SJCRH30 (cell line): ENCODE measurements around the gene BRICD5. TPM values are rescaled to one million over a fixed set of nuclear protein-coding genes. Genes with fewer than 3 reads are reported as not detected.

ENCODE experiments used
- DNase-seq, 2 experiments: peaks; one replicate each; pipeline ENCODE4 v3.0.0-alpha.2; 2015 to 2020
- H3K27ac ChIP-seq: fragments of 250-450 bp; sonication (Bioruptor Pico); 2 replicates; pipeline ENCODE4 v1.5.1; 2020; ENCODE audit warnings: mild to moderate bottlenecking, moderate library complexity
- H3K27me3 ChIP-seq: fragments of 250-450 bp; sonication (Bioruptor Pico); 2 replicates; pipeline ENCODE4 v1.5.1; 2020; ENCODE audit warnings: mild to moderate bottlenecking, moderate library complexity
- H3K36me3 ChIP-seq: fragments of 250-450 bp; sonication (Bioruptor Pico); 2 replicates; pipeline ENCODE4 v1.5.1; 2020; ENCODE audit warnings: mild to moderate bottlenecking, moderate library complexity
- H3K4me1 ChIP-seq: fragments of 250-450 bp; sonication (Bioruptor Pico); 2 replicates; pipeline ENCODE4 v1.5.1; 2020; ENCODE audit warnings: mild to moderate bottlenecking, moderate library complexity
- H3K4me3 ChIP-seq: fragments of 250-450 bp; sonication (Bioruptor Pico); 2 replicates; pipeline ENCODE4 v1.5.1; 2020; ENCODE audit warnings: mild to moderate bottlenecking, moderate library complexity
- H3K9me3 ChIP-seq: fragments of 250-450 bp; sonication (Bioruptor Pico); replicated peaks from 2 replicates; pipeline ENCODE4 v1.5.1; 2020; ENCODE audit warnings: mild to moderate bottlenecking, moderate library complexity
- total RNA-seq: library from RNA; depleted of rRNA; stranded (reverse); fragments of >200 nt; shearing (Covaris generic); gene quantifications from 2 replicates; pipeline ENCODE4 v1.2.3, GENCODE V29; 2014

BRICD5 gene
- total RNA-seq, 1 experiment from 2014 or later = 4.1 TPM

DNA sequence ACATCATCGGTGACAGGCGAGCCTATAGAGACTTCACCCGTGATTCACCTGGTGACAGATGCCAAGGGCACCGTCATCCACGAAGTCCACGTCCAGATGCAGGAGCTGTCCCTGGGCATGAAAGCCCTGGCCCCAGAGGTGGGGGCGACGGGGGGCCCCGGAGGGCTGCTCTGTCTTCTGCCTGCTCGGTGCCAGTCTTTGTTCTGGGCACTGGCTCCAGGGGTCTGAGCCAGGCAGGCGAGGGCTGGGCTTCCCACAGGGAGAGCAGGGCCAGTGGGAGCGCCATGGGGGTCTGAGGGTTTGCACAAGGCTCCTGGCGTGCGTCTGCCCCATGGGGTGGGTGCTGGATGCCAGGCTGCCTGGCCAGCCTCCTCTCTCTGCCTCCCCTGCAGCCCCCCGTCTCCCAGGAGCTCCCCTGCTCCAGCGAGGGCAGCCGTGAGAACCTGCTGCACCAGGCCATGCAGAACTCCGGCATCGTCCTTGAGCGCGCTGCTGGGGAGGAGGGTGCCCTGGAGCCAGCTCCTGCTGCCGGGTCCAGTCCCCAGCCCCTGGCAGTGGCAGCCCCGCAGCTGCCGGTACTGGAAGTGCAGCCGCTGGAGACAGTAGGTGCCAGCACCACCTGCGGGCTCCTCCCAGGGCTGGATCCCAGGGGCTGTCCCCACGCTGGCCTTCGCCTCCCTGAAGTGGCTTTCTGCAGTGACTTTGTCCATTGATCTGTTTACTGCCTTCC lies 22.5 kb upstream of the BRICD5 start:
- DNase-seq = no peak
- Histone ChIP-seq H3K27ac (no peak overlapping the region), H3K36me3 (peaks cover 16% of the 10 kb centered on the region), H3K9me3 (no peaks in the 10 kb centered on the region), H3K4me3 (no peak overlapping the region), H3K4me1 (peaks cover 22% of the 10 kb centered on the region), H3K27me3 (no peaks in the 10 kb centered on the region)

- Histone ChIP-seq H3K9me3 (no peaks in the 10 kb centered on the region), H3K27ac (no peak overlapping the region), H3K36me3 (peaks cover 16% of the 10 kb centered on the region), H3K4me1 (peaks cover 22% of the 10 kb centered on the region), H3K27me3 (no peaks in the 10 kb centered on the region), H3K4me3 (no peak overlapping the region)
- no peak for DNase-seq
Observed at GRCh38 chr16:2232094-2232990, 21.7 kb upstream of the BRICD5 start.

DNA sequence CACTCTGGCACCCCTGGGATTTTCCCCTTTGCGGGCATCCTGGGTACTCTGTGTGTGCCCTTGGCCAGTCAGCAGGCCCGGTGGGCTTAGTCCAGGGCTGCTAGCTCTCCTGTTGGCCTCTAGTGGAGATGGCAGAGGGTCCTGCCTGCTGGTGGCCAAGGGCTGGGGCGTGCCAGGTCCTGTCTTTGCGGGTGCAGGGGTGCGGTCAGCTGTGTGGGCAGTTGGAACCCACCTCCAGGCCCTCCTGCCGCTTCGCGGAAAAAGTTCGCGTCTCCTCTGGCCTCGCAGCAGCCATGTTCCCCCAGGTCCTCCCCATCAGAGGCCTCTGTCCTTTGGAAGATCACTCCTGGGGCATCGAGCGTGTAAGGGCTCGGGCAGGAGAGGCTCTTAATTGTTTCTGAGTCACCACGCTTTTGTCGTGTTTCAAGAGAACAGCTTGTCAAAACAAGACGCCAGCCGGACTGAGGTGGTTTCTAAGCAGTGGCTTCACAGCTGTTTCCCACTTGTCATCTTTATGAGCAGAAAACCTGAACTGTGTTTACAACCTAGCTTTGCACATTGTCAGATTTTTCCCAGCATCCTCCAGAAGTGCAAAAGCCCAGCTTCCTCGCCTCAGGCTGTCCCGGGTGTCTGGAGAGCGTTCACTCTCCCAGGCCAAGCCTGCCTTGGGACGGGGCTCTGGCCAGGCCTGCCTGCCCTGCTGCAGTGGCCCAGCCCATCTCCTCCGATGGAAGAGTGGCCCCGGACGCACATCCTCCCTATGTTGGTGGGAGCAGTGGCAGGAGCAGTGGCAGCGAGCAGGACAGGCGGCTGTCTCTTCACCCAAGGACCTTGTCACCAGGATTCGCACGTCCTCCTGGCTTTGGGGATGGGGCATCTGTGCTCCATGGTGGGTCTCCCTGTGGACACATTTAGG lies 20.6 kb upstream of the BRICD5 start:
- H3K9me3 ChIP-seq = no peaks in the 10 kb centered on the region
- no peak overlapping the region for H3K4me3 ChIP-seq
- peak overlapping the region; percentile 61 for H3K27ac ChIP-seq
- DNase-seq = peak; percentile 92 to 95
- peaks cover 14% of the 10 kb centered on the region for H3K36me3 ChIP-seq
- H3K4me1 ChIP-seq = peaks cover 22% of the 10 kb centered on the region
- no peaks in the 10 kb centered on the region for H3K27me3 ChIP-seq

- Histone ChIP-seq H3K36me3 (peaks cover 13% of the 10 kb centered on the region), H3K27me3 (no peaks in the 10 kb centered on the region), H3K4me3 (no peak overlapping the region), H3K27ac (peak overlapping the region; percentile 61), H3K9me3 (no peaks in the 10 kb centered on the region), H3K4me1 (peaks cover 22% of the 10 kb centered on the region)
- DNase-seq = no peak
Observed at GRCh38 chr16:2230376-2230775, 19.7 kb upstream of the BRICD5 start.

- Histone ChIP-seq H3K4me1 (peaks cover 22% of the 10 kb centered on the region), H3K27me3 (no peaks in the 10 kb centered on the region), H3K36me3 (peaks cover 10% of the 10 kb centered on the region), H3K9me3 (no peaks in the 10 kb centered on the region), H3K27ac (no peak overlapping the region), H3K4me3 (no peak overlapping the region)
- no peak for DNase-seq
Observed at GRCh38 chr16:2229632-2230250, 19.1 kb upstream of the BRICD5 start.

DNA sequence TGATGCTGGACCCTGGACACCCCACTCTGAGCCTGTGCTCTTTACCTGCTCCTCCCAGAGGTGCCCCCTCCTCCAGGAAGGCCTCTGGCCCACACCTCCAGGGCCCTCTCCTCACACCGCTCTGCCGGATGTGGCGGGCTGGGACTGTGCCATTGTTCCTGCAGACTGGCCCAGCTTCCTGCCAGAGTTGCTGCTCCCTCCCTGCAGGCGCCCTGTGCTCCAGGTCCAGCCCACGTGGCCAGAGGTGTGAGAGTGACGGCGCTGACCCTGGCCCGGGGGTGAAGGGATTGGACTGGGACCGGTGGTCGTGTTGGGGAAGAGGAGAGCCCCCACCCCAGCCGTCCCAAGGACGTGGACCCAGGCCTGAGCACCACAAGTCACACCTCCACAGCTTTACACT lies 18.4 kb upstream of the BRICD5 start:
- Histone ChIP-seq H3K4me3 (no peak overlapping the region), H3K27me3 (no peaks in the 10 kb centered on the region), H3K27ac (no peak overlapping the region), H3K4me1 (peaks cover 22% of the 10 kb centered on the region), H3K9me3 (no peaks in the 10 kb centered on the region), H3K36me3 (peaks cover 10% of the 10 kb centered on the region)
- no peak for DNase-seq

DNA sequence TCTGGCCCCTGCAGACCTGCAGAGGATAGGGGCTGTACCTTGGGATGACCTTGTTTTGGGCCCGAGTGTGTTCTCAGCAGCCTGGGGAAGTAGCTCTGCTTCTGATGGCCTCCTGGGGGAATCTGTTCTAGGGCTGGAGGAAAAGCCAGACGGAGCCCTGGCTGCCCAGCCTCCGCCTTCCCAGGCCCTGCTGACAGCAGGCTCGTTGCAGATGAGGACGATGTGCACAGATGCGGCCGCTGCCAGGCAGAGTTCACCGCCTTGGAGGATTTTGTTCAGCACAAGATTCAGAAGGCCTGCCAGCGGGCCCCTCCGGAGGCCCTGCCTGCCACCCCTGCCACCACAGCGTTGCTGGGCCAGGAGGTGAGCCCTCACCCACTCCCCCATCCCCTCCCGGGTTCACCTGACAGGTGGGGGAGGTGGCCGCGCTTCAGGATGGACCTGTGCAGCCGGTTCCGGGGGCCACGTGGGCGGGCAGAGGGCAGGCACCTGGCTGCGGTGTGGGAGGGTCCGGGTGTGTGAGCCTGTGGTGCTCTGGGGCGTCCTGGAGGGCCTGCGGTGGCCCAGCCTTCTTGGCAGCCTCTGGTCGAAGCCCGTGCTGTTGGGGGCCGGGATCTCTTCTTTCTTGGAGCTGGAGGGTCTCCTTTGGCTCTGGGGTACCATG lies 17.6 kb upstream of the BRICD5 start:
- Histone ChIP-seq H3K27me3 (no peaks in the 10 kb centered on the region), H3K27ac (no peak overlapping the region), H3K9me3 (no peaks in the 10 kb centered on the region), H3K4me1 (peaks cover 22% of the 10 kb centered on the region), H3K36me3 (peaks cover 7% of the 10 kb centered on the region), H3K4me3 (no peak overlapping the region)
- no peak for DNase-seq

DNA sequence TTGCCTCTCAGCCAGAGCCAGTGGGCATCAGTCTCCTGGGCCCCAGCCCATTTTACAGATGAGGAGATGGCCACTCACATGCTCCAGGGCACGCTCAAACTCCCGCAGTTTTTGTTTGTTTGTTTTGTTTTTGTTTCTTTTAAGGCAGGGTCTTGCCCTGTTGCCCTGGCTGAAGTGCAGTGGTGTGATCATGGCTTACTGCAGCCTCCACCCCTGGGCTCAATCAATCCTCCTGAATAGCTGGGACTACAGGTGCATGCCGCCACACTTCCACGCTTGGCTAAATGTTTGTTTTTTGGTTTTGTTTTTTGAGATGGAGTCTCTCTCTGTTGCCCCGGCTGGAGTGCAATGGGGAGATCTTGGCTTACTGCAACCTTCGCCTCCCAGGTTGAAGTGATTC lies 16.3 kb upstream of the BRICD5 start:
- no peaks in the 10 kb centered on the region for H3K27me3 ChIP-seq
- no peak overlapping the region for H3K27ac ChIP-seq
- H3K9me3 ChIP-seq = no peaks in the 10 kb centered on the region
- DNase-seq = no peak
- peaks cover 3% of the 10 kb centered on the region; the same call in 1 of the 2 replicates for H3K36me3 ChIP-seq
- H3K4me1 ChIP-seq = peaks cover 19% of the 10 kb centered on the region
- H3K4me3 ChIP-seq = no peak overlapping the region

DNA sequence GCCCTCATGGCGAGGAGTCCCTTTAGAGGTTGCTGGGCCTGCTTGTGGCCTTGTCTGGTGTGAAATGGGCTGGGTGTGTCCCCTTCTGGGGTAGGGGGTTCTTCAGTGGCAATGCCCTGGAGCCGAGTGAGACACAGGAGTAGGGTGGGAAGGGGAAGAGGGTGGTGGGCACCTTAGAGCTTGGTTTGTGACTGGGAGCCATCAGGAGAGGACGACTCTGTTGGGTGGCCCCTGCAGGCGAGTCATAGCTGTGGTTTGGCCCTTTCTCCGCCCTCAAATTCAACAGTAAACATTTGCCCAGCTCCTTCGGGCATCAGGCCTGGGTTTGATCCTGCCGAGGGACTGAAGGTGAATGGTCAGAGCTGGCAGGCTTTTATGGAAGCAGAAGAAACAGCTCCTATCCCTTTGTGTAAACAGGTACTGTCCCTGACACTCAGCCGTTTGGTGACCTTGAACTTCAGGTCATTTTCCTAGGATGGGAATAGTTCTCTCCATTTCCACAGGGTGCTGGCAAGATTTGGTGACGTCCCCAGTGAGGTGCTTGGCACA lies 15.7 kb upstream of the BRICD5 start:
- no peaks in the 10 kb centered on the region for H3K9me3 ChIP-seq
- H3K27me3 ChIP-seq = no peaks in the 10 kb centered on the region
- no peak overlapping the region for H3K4me3 ChIP-seq
- peaks cover 3% of the 10 kb centered on the region; the same call in 1 of the 2 replicates for H3K36me3 ChIP-seq
- H3K27ac ChIP-seq = no peak overlapping the region
- H3K4me1 ChIP-seq = peaks cover 14% of the 10 kb centered on the region
- DNase-seq = no peak

- peak overlapping the region; percentile 57 for H3K27ac ChIP-seq
- DNase-seq = peak; percentile 36 to 45
- no peaks in the 10 kb centered on the region for H3K4me1 ChIP-seq
- H3K27me3 ChIP-seq = no peaks in the 10 kb centered on the region
- peaks cover 1% of the 10 kb centered on the region; the same call in 1 of the 2 replicates for H3K36me3 ChIP-seq
- peak overlapping the region; percentile 87 for H3K4me3 ChIP-seq
- H3K9me3 ChIP-seq = no peaks in the 10 kb centered on the region
Observed at GRCh38 chr16:2223942-2224486, 13.4 kb upstream of the BRICD5 start.

- peak; percentile 99 for DNase-seq
- Histone ChIP-seq H3K27me3 (no peaks in the 10 kb centered on the region), H3K4me3 (peak within 1 kb of the TSS; percentile 87), H3K36me3 (no peaks in the 10 kb centered on the region), H3K27ac (peak within 1 kb of the TSS; percentile 57), H3K4me1 (no peaks in the 10 kb centered on the region), H3K9me3 (no peaks in the 10 kb centered on the region)
Observed at GRCh38 chr16:2223221-2223941, 12.7 kb upstream of the BRICD5 start, which contains the start of gene E4F1. E4F1 (plus strand) TSS chr16:2223591; CDS start chr16:2223614, 23 bp downstream.

GRCh38 chr16:2216330-2216729 lies 5.7 kb upstream of the BRICD5 start:
- H3K27ac ChIP-seq = no peak overlapping the region
- H3K27me3 ChIP-seq = no peaks in the 10 kb centered on the region
- no peaks in the 10 kb centered on the region for H3K9me3 ChIP-seq
- H3K4me3 ChIP-seq = no peak overlapping the region
- peaks cover 5% of the 10 kb centered on the region; the same call in 1 of the 2 replicates for H3K4me1 ChIP-seq
- no peak for DNase-seq
- H3K36me3 ChIP-seq = 0 out of 2 replicates have a peak, but pooled peaks cover 2% of the 10 kb centered on the region

- peak within 1 kb of the TSS; percentile 79 for H3K27ac ChIP-seq
- H3K36me3 ChIP-seq = 0 out of 2 replicates have a peak, but pooled peaks cover 2% of the 10 kb centered on the region
- H3K27me3 ChIP-seq = no peaks in the 10 kb centered on the region
- peaks cover 5% of the 10 kb centered on the region; the same call in 1 of the 2 replicates for H3K4me1 ChIP-seq
- peak within 1 kb of the TSS; percentile 96 for H3K4me3 ChIP-seq
- DNase-seq = no peak
- H3K9me3 ChIP-seq = no peaks in the 10 kb centered on the region
Observed at GRCh38 chr16:2214719-2214968, 4.0 kb upstream of the BRICD5 start, which contains the start of gene PGP. PGP (minus strand) TSS chr16:2214840; CDS start chr16:2214777, 63 bp downstream.
